HepG2 (cell line): ENCODE data around the gene NEDD8. TPM values are rescaled to one million over a fixed set of nuclear protein-coding genes. Genes with fewer than 3 reads are reported as not detected.

ENCODE experiments used
- AKNA ChIP-seq: sonication (generic); formaldehyde crosslinking; IDR thresholded peaks from 2 replicates; pipeline ENCODE4 v1.4.0; 2020; ENCODE audit warnings: missing genetic modification reagents, borderline replicate concordance
- FIP1L1 ChIP-seq: fragments of 200-400 bp; formaldehyde crosslinking; IDR thresholded peaks from 2 replicates; pipeline ENCODE4 v1.6.1; 2018; ENCODE audit warnings: low read depth, mild to moderate bottlenecking, low read length, moderate library complexity, borderline replicate concordance; ENCODE audit not compliant: insufficient read depth
- HES4 ChIP-seq: sonication (generic); formaldehyde crosslinking; IDR thresholded peaks from 2 replicates; pipeline ENCODE4 v1.9.0; 2021; ENCODE audit warnings: mild to moderate bottlenecking, missing genetic modification reagents, borderline replicate concordance
- HNRNPLL ChIP-seq: fragments of 200-400 bp; formaldehyde crosslinking; IDR thresholded peaks from 2 replicates; pipeline ENCODE4 v1.6.1; 2017; ENCODE audit warnings: mild to moderate bottlenecking, low read depth, low read length; ENCODE audit not compliant: poor library complexity, severe bottlenecking
- MEIS1 ChIP-seq: sonication (generic); formaldehyde crosslinking; IDR thresholded peaks from 2 replicates; pipeline ENCODE4 v1.9.0; 2021; ENCODE audit warnings: mild to moderate bottlenecking, missing genetic modification reagents, moderate library complexity, borderline replicate concordance
- PRPF4 ChIP-seq: fragments of 200-400 bp; formaldehyde crosslinking; IDR thresholded peaks from 2 replicates; pipeline ENCODE4 v1.6.1; 2016; ENCODE audit warnings: low read length, low read depth; ENCODE audit not compliant: poor library complexity, severe bottlenecking
- STAG1 ChIP-seq: sonication (generic); formaldehyde crosslinking; IDR thresholded peaks from 2 replicates; pipeline ENCODE4 v1.4.0; 2020; ENCODE audit warnings: missing genetic modification reagents
- ZBTB1 ChIP-seq: sonication (generic); formaldehyde crosslinking; IDR thresholded peaks from 2 replicates; pipeline ENCODE4 v1.4.0; 2020; ENCODE audit warnings: missing genetic modification reagents, borderline replicate concordance
- ZBTB4 ChIP-seq: sonication (generic); formaldehyde crosslinking; IDR thresholded peaks from 2 replicates; pipeline ENCODE4 v1.4.0; 2020; ENCODE audit warnings: missing genetic modification reagents, mild to moderate bottlenecking, borderline replicate concordance
- ZNF205 ChIP-seq: IDR thresholded peaks from 2 replicates; pipeline ENCODE4 v1.6.1; 2018; ENCODE audit warnings: missing biosample characterization, missing genetic modification reagents
- polyA plus RNA-seq, 8 experiments: library from polyadenylated mRNA; depleted of rRNA in 3 of 8; stranded (reverse) in 7 of 8; unstranded in 1 of 8; fragments of >200 nt; fragmentation: Illumina TruSeq in 4 of 8; extraction: Trizol in 4 of 8; gene quantifications; 2 replicates each; pipeline versions ENCODE4 v1.2.1 to v1.2.3, GENCODE V29; 2011 to 2016; ENCODE audit warnings: low read depth in 4 of 8, missing spikeins in 1 of 8, mixed read lengths in 1 of 8; ENCODE audit not compliant: insufficient read depth in 1 of 8
- total RNA-seq, 5 experiments: library from RNA; depleted of rRNA; stranded (reverse); fragments of >200 nt; fragmentation: Illumina TruSeq; extraction: Trizol; gene quantifications; 2 replicates each; pipeline ENCODE4 v1.2.3, GENCODE V29; 2016; ENCODE audit warnings: low read depth in 1 of 5
- TF ChIP-seq, protein P1 (sequence below): sonication (generic); formaldehyde crosslinking; IDR thresholded peaks from 2 replicates; pipeline ENCODE4 v1.4.0; 2020; ENCODE audit warnings: missing genetic modification reagents
- TF ChIP-seq, protein P2 (sequence below): sonication (generic); formaldehyde crosslinking; IDR thresholded peaks from 2 replicates; pipeline ENCODE4 v1.5.0; 2020; ENCODE audit warnings: mild to moderate bottlenecking, missing genetic modification reagents, borderline replicate concordance

The NEDD8 gene
- total and polyA plus RNA-seq, 2 of the 13 experiments (the other 11 are each of a cell fraction or from before 2014, with no cell fraction given): 535 to 713 TPM

DNA sequence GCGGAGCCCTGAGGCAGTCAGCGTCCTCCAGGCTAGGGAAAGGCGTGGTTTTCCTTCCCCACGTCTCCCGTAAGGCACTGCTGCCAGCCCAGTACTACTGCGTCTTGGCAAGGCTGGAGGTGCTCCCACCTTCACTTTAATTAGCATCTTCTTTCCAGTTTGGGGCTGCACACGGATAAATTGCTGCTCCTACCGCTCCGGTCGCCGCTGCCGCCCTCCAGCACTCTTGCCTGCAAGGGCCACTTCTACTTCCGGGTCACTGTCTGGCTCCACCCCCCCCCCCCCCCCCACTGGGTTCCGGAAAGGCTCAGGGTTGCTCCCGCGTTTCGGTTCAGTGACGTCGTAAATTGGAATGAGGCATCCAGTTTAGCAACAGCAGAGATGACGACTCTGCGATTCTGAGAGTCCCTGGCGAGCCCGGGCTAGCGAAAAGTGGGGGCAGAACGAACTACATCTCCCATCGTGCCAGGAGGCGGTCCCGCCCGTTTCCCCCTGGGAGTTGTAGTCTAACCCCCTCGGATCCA lies at the start of gene NEDD8 (continued):
- TF ChIP-seq, protein P1, sequence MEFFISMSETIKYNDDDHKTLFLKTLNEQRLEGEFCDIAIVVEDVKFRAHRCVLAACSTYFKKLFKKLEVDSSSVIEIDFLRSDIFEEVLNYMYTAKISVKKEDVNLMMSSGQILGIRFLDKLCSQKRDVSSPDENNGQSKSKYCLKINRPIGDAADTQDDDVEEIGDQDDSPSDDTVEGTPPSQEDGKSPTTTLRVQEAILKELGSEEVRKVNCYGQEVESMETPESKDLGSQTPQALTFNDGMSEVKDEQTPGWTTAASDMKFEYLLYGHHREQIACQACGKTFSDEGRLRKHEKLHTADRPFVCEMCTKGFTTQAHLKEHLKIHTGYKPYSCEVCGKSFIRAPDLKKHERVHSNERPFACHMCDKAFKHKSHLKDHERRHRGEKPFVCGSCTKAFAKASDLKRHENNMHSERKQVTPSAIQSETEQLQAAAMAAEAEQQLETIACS (CRISPR knock-in tag): no peak
- TF ChIP-seq, protein P2, sequence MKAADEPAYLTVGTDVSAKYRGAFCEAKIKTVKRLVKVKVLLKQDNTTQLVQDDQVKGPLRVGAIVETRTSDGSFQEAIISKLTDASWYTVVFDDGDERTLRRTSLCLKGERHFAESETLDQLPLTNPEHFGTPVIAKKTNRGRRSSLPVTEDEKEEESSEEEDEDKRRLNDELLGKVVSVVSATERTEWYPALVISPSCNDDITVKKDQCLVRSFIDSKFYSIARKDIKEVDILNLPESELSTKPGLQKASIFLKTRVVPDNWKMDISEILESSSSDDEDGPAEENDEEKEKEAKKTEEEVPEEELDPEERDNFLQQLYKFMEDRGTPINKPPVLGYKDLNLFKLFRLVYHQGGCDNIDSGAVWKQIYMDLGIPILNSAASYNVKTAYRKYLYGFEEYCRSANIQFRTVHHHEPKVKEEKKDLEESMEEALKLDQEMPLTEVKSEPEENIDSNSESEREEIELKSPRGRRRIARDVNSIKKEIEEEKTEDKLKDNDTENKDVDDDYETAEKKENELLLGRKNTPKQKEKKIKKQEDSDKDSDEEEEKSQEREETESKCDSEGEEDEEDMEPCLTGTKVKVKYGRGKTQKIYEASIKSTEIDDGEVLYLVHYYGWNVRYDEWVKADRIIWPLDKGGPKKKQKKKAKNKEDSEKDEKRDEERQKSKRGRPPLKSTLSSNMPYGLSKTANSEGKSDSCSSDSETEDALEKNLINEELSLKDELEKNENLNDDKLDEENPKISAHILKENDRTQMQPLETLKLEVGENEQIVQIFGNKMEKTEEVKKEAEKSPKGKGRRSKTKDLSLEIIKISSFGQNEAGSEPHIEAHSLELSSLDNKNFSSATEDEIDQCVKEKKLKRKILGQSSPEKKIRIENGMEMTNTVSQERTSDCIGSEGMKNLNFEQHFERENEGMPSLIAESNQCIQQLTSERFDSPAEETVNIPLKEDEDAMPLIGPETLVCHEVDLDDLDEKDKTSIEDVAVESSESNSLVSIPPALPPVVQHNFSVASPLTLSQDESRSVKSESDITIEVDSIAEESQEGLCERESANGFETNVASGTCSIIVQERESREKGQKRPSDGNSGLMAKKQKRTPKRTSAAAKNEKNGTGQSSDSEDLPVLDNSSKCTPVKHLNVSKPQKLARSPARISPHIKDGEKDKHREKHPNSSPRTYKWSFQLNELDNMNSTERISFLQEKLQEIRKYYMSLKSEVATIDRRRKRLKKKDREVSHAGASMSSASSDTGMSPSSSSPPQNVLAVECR: peak; percentile 88
- TF ChIP-seq AKNA (CRISPR knock-in tag) (no peak), HES4 (CRISPR knock-in tag) (peak; percentile 30; the same call in 1 of the 2 replicates), ZBTB1 (CRISPR knock-in tag) (peak; percentile 85; the same call in 1 of the 2 replicates), HNRNPLL (peak; percentile 58), FIP1L1 (no peak), STAG1 (no peak), ZBTB4 (CRISPR knock-in tag) (peak; percentile 30; the same call in 1 of the 2 replicates), PRPF4 (no peak), ZNF205 (no peak; the same call in 1 of the 2 replicates), MEIS1 (CRISPR knock-in tag) (no peak; the same call in 1 of the 2 replicates)
